Spleen (tissue), 13 donors: ENCODE measurements around the gene MAGI3. TPM values are rescaled to one million over a fixed set of nuclear protein-coding genes. Genes with fewer than 3 reads are reported as not detected.

Experiments used
- DNase-seq: peaks from one replicate; pipeline ENCODE4 v3.0.0-alpha.2; 2020
- H3K27ac ChIP-seq, 8 donors: fragments of 200-600 bp; sonication (generic) in 7 of 8; 1 replicate in 4 of 8; 2 replicates in 4 of 8; pipeline versions ENCODE4 v1.5.0 to v1.8.0; 2016 to 2021; ENCODE audit warnings: inconsistent platforms in 4 of 8, mild to moderate bottlenecking in 4 of 8, moderate library complexity in 1 of 8
- H3K27me3 ChIP-seq, 7 donors: fragments of 200-600 bp; sonication (generic) in 6 of 7; replicated peaks in 1 of 7; 1 replicate in 4 of 7; 2 replicates in 3 of 7; pipeline versions ENCODE4 v1.5.0 to v1.8.0; 2016 to 2021; ENCODE audit warnings: inconsistent platforms in 3 of 7, mild to moderate bottlenecking in 1 of 7
- H3K36me3 ChIP-seq, 6 donors: fragments of 200-600 bp; sonication (generic) in 5 of 6; 1 replicate in 4 of 6; 2 replicates in 2 of 6; pipeline versions ENCODE4 v1.5.0 to v1.8.0; 2016 to 2021; ENCODE audit warnings: inconsistent platforms in 2 of 6
- H3K4me1 ChIP-seq, 6 donors: fragments of 200-600 bp; sonication (generic) in 5 of 6; 1 replicate in 3 of 6; 2 replicates in 3 of 6; pipeline versions ENCODE4 v1.5.0 to v1.8.0; 2016 to 2021; ENCODE audit warnings: inconsistent platforms in 3 of 6
- H3K4me3 ChIP-seq, 8 donors: fragments of 200-600 bp; sonication (generic) in 7 of 8; 1 replicate in 4 of 8; 2 replicates in 4 of 8; pipeline versions ENCODE4 v1.5.0 to v1.8.0; 2016 to 2021; ENCODE audit warnings: inconsistent platforms in 4 of 8, mild to moderate bottlenecking in 4 of 8, moderate library complexity in 2 of 8
- H3K9me3 ChIP-seq, 8 donors: fragments of 200-600 bp; sonication (generic) in 7 of 8; 1 replicate in 4 of 8; 2 replicates in 4 of 8; pipeline versions ENCODE4 v1.5.0 to v1.8.0; 2016 to 2021; ENCODE audit warnings: inconsistent platforms in 4 of 8
- CTCF ChIP-seq, 11 experiments: fragments of 200-600 bp in 7 of 11; fragments of 450-650 bp in 4 of 11; sonication (generic) in 4 of 11; IDR thresholded peaks in 8 of 11; conservative IDR thresholded peaks in 3 of 11; 1 replicate in 7 of 11; 2 replicates in 4 of 11; pipeline versions ENCODE4 v1.4.0 to v1.8.0; 2016 to 2021; ENCODE audit warnings: antibody characterized with exemption in 11 of 11, inconsistent platforms in 4 of 11, mild to moderate bottlenecking in 1 of 11
- POLR2A ChIP-seq, 3 donors: fragments of 450-650 bp; IDR thresholded peaks; one replicate each; pipeline ENCODE4 v1.5.1; 2017; ENCODE audit warnings: antibody characterized with exemption in 3 of 3, mild to moderate bottlenecking in 1 of 3
- POLR2AphosphoS5 ChIP-seq, 3 donors: sonication (generic); formaldehyde crosslinking; IDR thresholded peaks; one replicate each; pipeline ENCODE4 v1.5.1; 2017; ENCODE audit warnings: antibody characterized with exemption in 3 of 3
- WGBS, 5 donors: extraction: QIAGEN DNeasy Blood & Tissue Kit in 3 of 5; methylation state at CpG; one replicate each; pipeline versions ENCODE4 v1.1.5 to v1.1.7; 2013 to 2018; 5-methylcytosine and 5-hydroxymethylcytosine counted together
- intact Hi-C: fragments of 100-400 bp; cut with DNase I; formaldehyde crosslinking; loops from one replicate; pipeline ENCODE4 v1.15.0; 2023; ENCODE audit warnings: low total_unique reads
- long read RNA-seq, 2 donors: transcript quantifications; one replicate each; lab custom pipeline, GENCODE V29; 2026
- polyA plus RNA-seq, 3 donors: library from polyadenylated mRNA; stranded (reverse); fragments of 200-250 nt; gene quantifications; one replicate each; pipeline ENCODE4 v1.2.1, GENCODE V29; 2013
- total RNA-seq, 7 donors: library from RNA; depleted of rRNA in 3 of 7; stranded (reverse); fragments of >200 nt in 3 of 7; fragmentation: NEBNext Ultra II Directional in 4 of 7; extraction: Animal tissue kit (Norgen Biotek cat#: 25700) in 4 of 7; gene quantifications; one replicate each; pipeline versions ENCODE4 v1.1.0 to v1.2.1, GENCODE V29; 2016 to 2021
- donor health status: healthy with polysubstance abuse.
- donor health status: DM: no; HTN: no; CAD: no; lungs with moderate emphysema.
- donor health status: DM: no; HTN: no; CAD: no.
- donor health status: Bipolar disorder and iron deficiency.
- donor health status: healthy.
- donor health status: DM: no; HTN: no; CAD: no.
- donor health status: DM: yes; HTN: yes; CAD: no.

MAGI3 gene
- total RNA-seq (10 to 100 TPM in 4 of 7 donors, 1 to 10 TPM in 3; 7.4 to 16.3 (median 12.2) TPM), polyA plus RNA-seq (1 to 10 TPM in 1 of 3 donors, under 1 TPM in 2; 0.74 to 1.5 (median 0.94) TPM)
- long read RNA-seq, donor 1: 0 reads
- long read RNA-seq, donor 2, partial matches to known transcripts: 0 of 1 reads
- long read RNA-seq, donor 2, other reads (novel, unspliced or antisense): 0 of 1 reads

- DNase-seq: peak; percentile 96
- H3K27ac ChIP-seq: peak within 1 kb of the TSS; percentile 73 to 90 (median 88)
- no peaks in the 10 kb centered on the region for H3K36me3 ChIP-seq
- TF ChIP-seq POLR2AphosphoS5 (IDR thresholded peaks at IDR 0.05) (peak; percentile 85 to 92 (median 86)), CTCF (IDR thresholded peaks at IDR 0.05 in 8 of 11, conservative IDR thresholded peaks at IDR 0.05 in 3 of 11) (no peak), POLR2A (IDR thresholded peaks at IDR 0.05) (peak in 1 of 3 donors; percentile 87)
- peaks cover 0 to 47% (median 2%) of the 10 kb centered on the region in 7 donors for H3K27me3 ChIP-seq
- intact Hi-C loops: no loop called here
- peaks cover 0 to 47% (median 24%) of the 10 kb centered on the region in 6 donors for H3K4me1 ChIP-seq
- peak within 1 kb of the TSS; percentile 71 to 94 (median 90) for H3K4me3 ChIP-seq
- WGBS, 5 donors: 0 to 1% (median 1%) methylated on average over 50 to 89 of the region's 89 CpGs
- peaks cover 0 to 5% (median 0%) of the 10 kb centered on the region in 8 donors for H3K9me3 ChIP-seq
Observed at GRCh38 chr1:113389953-113390834, at the start of gene MAGI3. MAGI3 (plus strand) TSS chr1:113390515; CDS start chr1:113391034, 519 bp downstream.

DNA sequence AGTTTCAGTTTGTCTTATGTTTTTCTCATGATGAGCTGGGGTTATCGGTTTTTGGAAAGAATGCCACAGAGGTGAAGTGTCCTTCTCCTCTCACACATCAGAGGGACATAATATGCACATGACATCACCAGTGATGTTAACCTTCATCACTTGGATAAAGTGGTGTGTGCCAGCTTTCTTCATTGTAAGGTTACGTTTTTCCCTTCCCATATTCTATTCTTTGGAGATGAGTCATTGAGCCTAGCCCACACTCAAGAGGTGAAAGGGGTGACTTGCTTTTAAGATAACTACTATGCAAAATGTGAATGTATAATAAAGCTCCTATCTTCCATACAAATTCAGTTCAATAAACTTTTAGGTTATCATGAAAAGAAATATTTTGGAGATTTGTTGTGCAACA is 36.7 kb upstream of the MAGI3 start:
- WGBS, 5 donors: 45 to 85% (median 71%) methylated on average over 2 of the region's 2 CpGs
- Histone ChIP-seq H3K36me3 (no peaks in the 10 kb centered on the region), H3K9me3 (no peaks in the 10 kb centered on the region), H3K27ac (no peak overlapping the region), H3K4me3 (no peak overlapping the region), H3K4me1 (no peaks in the 10 kb centered on the region), H3K27me3 (peaks cover 0 to 7% (median 0%) of the 10 kb centered on the region in 7 donors)
- TF ChIP-seq POLR2A (IDR thresholded peaks at IDR 0.05) (no peak), CTCF (IDR thresholded peaks at IDR 0.05 in 8 of 11, conservative IDR thresholded peaks at IDR 0.05 in 3 of 11) (no peak), POLR2AphosphoS5 (IDR thresholded peaks at IDR 0.05) (no peak)
- intact Hi-C loops: no loop called here
- DNase-seq: no peak

DNA sequence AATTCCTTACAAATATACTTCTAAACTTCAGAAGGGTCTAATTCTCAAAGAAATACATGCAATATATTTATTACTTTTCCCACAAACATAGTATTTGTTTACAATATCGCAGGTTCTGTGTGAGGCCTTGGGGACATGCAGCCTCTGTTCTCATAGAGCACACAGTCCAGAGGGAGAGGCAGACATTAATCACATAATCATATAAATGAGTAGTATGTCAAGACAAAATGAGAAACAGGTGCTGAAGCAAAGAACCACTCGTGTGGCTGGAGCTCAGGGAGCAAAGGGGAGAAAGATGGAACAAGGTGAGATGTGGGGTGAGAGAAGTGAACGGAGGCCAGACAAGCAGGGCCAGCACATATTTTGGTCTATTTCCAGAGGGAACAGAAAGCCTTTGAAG is 26.4 kb upstream of the MAGI3 start:
- Histone ChIP-seq H3K27me3 (no peaks in the 10 kb centered on the region), H3K4me3 (no peak overlapping the region), H3K9me3 (no peaks in the 10 kb centered on the region), H3K27ac (no peak overlapping the region), H3K4me1 (no peaks in the 10 kb centered on the region), H3K36me3 (no peaks in the 10 kb centered on the region)
- WGBS, 5 donors: 74 to 87% (median 83%) methylated on average over 3 of the region's 3 CpGs
- intact Hi-C loops: no loop called here
- TF ChIP-seq CTCF (IDR thresholded peaks at IDR 0.05 in 8 of 11, conservative IDR thresholded peaks at IDR 0.05 in 3 of 11) (no peak), POLR2A (IDR thresholded peaks at IDR 0.05) (no peak), POLR2AphosphoS5 (IDR thresholded peaks at IDR 0.05) (no peak)
- DNase-seq: no peak

DNA sequence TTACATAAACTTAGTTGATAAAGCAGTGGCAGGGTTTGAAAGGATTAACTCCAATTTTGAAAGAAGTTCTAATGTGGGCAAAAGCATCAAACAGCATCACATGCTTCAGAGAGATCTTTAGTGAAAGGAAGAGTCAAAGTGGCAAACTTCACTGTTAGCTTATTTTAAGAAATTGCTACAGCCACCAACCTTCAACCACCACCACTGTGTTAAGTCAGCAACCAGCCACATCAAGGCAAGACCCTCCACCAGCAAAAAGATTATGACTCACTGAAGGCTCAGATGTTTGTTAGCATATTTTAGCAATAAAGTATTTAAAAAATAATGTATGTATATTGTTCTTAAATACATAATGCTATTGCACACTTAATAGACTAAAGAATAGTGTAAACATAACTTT is 21.3 kb upstream of the MAGI3 start:
- H3K27me3 ChIP-seq: no peaks in the 10 kb centered on the region
- no peak for DNase-seq

More for the DNA sequence above, 21.3 kb upstream of the MAGI3 start:
- Histone ChIP-seq H3K36me3 (no peaks in the 10 kb centered on the region), H3K9me3 (no peaks in the 10 kb centered on the region), H3K27ac (no peak overlapping the region), H3K4me3 (no peak overlapping the region), H3K4me1 (no peaks in the 10 kb centered on the region)
- no peak for TF ChIP-seq POLR2AphosphoS5 (IDR thresholded peaks at IDR 0.05)
- no peak for TF ChIP-seq POLR2A (IDR thresholded peaks at IDR 0.05)
- TF ChIP-seq CTCF (IDR thresholded peaks at IDR 0.05 in 8 of 11, conservative IDR thresholded peaks at IDR 0.05 in 3 of 11): no peak
- intact Hi-C loops: no loop called here
